Activated CD4-positive, alpha-beta memory T cell treated with anti-CD3 and anti-CD28 coated beads for 36 hours (primary cell): ENCODE measurements around the gene RNF181. TPM values are rescaled to one million over a fixed set of nuclear protein-coding genes. Genes with fewer than 3 reads are reported as not detected.
"Not testable (repeated sequence)": the region's sequence is repeated elsewhere in the genome, so short reads cannot be mapped to it uniquely, and the experiment has no call there.

ENCODE experiments used
- CTCF ChIA-PET: fragments of 350-600 bp; sonication (Branson Sonifier 250); formaldehyde crosslinking; loops from one replicate; lab custom pipeline; 2021; ENCODE audit warnings: antibody characterized with exemption, inconsistent platforms; lab: Charles Lee
- POLR2A ChIA-PET: fragments of 350-600 bp; sonication (Branson Sonifier 250); formaldehyde crosslinking; loops from one replicate; lab custom pipeline; 2021; ENCODE audit warnings: antibody characterized with exemption; lab: Charles Lee
- DNase-seq: peaks from one replicate; pipeline ENCODE4 v3.0.0-alpha.2; 2020
- H3K27ac Mint-ChIP-seq: one replicate; pipeline ENCODE4 v1.8.0; 2021; ENCODE audit warnings: mixed read lengths
- H3K27me3 Mint-ChIP-seq: one replicate; pipeline ENCODE4 v1.8.0; 2021; ENCODE audit warnings: mixed read lengths
- H3K36me3 Mint-ChIP-seq: one replicate; pipeline ENCODE4 v1.8.0; 2021; ENCODE audit warnings: mixed read lengths
- H3K4me1 Mint-ChIP-seq: one replicate; pipeline ENCODE4 v1.8.0; 2021; ENCODE audit warnings: low read depth, mixed read lengths
- H3K4me3 Mint-ChIP-seq: one replicate; pipeline ENCODE4 v1.8.0; 2021; ENCODE audit warnings: mild to moderate bottlenecking, mixed read lengths
- H3K9me3 Mint-ChIP-seq: one replicate; pipeline ENCODE4 v1.8.0; 2021; ENCODE audit warnings: mixed read lengths
- intact Hi-C: fragments of 100-400 bp; cut with micrococcal nuclease; formaldehyde crosslinking; loops from one replicate; pipeline ENCODE4 v1.15.1; 2023
- total RNA-seq, 2 experiments: library from RNA; stranded (reverse); gene quantifications; one replicate each; pipeline ENCODE4 v1.2.3, GENCODE V29; 2021

RNF181 gene
- total RNA-seq, 2 experiments from 2014 or later = 120 to 124 TPM

DNA sequence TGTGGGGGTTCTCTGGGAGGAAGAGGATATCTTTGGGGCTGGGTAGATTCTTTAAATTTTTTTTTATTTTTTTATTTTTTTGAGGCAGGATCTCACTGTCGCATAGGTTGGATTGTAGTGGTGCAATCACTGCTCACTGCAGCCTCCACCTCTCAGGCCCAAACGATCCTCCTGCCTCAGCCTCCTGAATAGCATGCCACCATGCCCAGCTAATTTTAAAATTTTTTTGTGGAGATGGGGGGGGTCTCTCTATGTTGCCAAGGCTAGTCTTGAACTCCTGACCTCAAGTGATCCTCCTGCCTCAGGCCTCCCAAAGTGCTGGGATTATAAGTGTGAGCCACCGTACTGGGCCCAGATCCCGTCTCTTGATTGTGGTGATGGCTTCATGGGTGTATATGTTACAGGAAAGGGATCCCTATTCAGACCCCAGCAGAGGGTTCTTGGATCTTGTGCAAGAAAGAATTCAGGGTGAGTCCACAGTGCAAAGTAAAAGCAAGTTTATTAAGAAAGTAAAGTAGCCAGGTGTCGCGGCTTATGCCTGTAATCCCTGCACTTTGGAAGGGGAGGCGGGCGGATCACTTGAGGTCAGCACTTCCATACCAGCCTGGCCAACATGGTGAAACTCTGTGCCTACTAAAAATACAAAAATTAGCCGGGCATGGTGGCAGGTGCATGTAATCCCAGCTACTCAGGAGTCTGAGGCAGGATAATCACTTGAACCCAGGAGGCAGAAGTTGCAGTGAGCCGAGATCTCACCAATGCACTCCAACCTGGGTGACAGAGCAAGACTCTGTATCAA, 18.4 kb downstream of the RNF181 start:
- H3K27ac Mint-ChIP-seq = peak overlapping the region; percentile 38
- CTCF ChIA-PET = interaction anchor here (1.0 to 10.4 kb wide), 2 partner anchors 23 to 62 kb away, joined by 3 to 82 read pairs; no protein-coding TSS in a partner anchor
- intact Hi-C loops = loop anchor here (2.0 to 10.0 kb wide), 2 partner anchors 29 to 831 kb away; partner anchors contain the start of genes KDM3A and VAMP5
- H3K4me3 Mint-ChIP-seq = peak overlapping the region; percentile 40
- H3K36me3 Mint-ChIP-seq = peaks cover 12% of the 10 kb centered on the region
- H3K4me1 Mint-ChIP-seq = peaks cover 36% of the 10 kb centered on the region
- no peaks in the 10 kb centered on the region for H3K9me3 Mint-ChIP-seq
- H3K27me3 Mint-ChIP-seq = no peaks in the 10 kb centered on the region
- no peak for DNase-seq
- POLR2A ChIA-PET = interaction anchor here (1.0 to 1.2 kb wide), 2 partner anchors 53 to 75 kb away, joined by 3 to 4 read pairs; partner anchors contain the start of gene MAT2A

DNA sequence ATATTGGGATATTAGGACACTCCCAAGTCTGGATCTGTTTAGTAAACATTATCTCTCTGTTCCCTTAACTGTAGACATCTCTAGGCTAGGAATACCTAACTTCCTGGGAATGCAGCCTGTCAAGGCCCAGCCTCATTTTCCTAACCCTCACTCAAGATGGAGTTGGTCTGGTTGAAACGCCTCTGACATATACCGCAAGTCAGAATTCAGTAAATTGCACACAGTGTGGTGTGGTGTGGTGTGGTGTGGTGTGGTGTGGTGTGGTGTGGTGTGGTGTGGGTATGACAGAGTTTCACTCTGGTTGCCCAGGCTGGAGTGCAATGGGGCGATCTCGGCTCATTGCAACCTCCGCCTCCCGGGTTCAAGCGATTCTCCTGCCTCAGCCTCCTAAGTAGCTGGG, 19.2 kb downstream of the RNF181 start:
- intact Hi-C loops = loop anchor here (10.0 kb wide), 1 partner anchor 830 kb away; the partner anchor contains the start of gene KDM3A
- not testable (repeated sequence) for DNase-seq, H3K27me3 Mint-ChIP-seq, H3K9me3 Mint-ChIP-seq, H3K4me3 Mint-ChIP-seq, H3K27ac Mint-ChIP-seq
- H3K36me3 Mint-ChIP-seq = peaks cover 14% of the 10 kb centered on the region
- peaks cover 34% of the 10 kb centered on the region for H3K4me1 Mint-ChIP-seq
- CTCF ChIA-PET = interaction anchor here (10.4 kb wide), 1 partner anchor 22 kb away, joined by 82 read pairs; no protein-coding TSS in a partner anchor
- POLR2A ChIA-PET = interaction anchor here (1.0 kb wide), 1 partner anchor 76 kb away, joined by 3 read pairs; the partner anchor contains the start of gene MAT2A

DNA sequence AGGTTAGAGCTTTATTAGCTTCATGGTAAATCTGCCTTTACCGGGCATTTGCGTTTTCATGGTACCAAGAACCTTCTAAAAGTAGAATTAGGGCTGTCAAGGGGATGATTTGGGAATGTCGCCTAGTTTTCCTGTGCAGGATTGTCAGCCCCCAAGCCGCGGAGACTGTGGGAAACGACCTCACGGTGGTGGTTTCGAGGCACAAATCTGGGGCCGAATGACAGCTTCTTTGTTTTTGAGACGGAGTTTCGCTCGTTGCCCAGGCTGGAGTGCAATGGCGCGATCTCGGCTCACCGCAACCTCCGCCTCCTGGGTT, 19.8 kb downstream of the RNF181 start:
- peak overlapping the region; percentile 96 for H3K4me3 Mint-ChIP-seq
- POLR2A ChIA-PET = interaction anchor here (0.9 to 1.4 kb wide), 5 partner anchors 11 to 261 kb away, joined by 3 to 6 read pairs (median 4); partner anchors contain the start of genes ELMOD3 and RETSAT
- H3K9me3 Mint-ChIP-seq = no peaks in the 10 kb centered on the region
- H3K36me3 Mint-ChIP-seq = peaks cover 11% of the 10 kb centered on the region
- H3K27me3 Mint-ChIP-seq = no peaks in the 10 kb centered on the region
- intact Hi-C loops = loop anchor here (10.0 kb wide), 1 partner anchor 829 kb away; the partner anchor contains the start of gene KDM3A
- CTCF ChIA-PET = interaction anchor here (1.0 to 10.4 kb wide), 2 partner anchors 13 to 21 kb away, joined by 3 to 82 read pairs; no protein-coding TSS in a partner anchor
- peak overlapping the region; percentile 92 for H3K27ac Mint-ChIP-seq
- H3K4me1 Mint-ChIP-seq = peaks cover 30% of the 10 kb centered on the region
- no peak for DNase-seq

DNA sequence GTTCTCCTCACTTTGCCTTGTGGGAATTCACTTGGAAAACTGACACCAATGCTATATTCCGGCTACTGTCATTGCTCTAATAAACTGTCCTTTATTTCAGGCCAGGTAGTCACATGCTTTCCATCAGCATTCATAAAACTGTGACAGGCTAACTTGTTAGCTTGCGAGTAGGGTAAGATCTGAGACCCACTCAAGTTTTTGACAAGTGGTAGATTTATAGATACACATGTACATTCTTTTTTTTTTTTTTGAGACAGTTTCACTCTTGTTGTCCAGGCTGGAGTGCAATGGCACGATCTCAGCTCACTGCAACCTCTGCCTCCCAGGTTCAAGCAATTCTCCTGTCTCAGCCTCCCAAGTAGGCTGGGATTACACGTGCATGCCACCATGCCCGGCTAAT, 22.2 kb downstream of the RNF181 start:
- H3K27me3 Mint-ChIP-seq, H3K9me3 Mint-ChIP-seq, POLR2A ChIA-PET, DNase-seq: not testable (repeated sequence)
- peaks cover 26% of the 10 kb centered on the region for H3K4me1 Mint-ChIP-seq
- peaks cover 16% of the 10 kb centered on the region for H3K36me3 Mint-ChIP-seq
- intact Hi-C loops = loop anchor here (2.0 to 10.0 kb wide), 3 partner anchors 15 to 827 kb away; partner anchors contain the start of genes KDM3A and TMEM150A
- H3K27ac Mint-ChIP-seq = peak overlapping the region; percentile 23
- CTCF ChIA-PET = interaction anchor here (10.4 kb wide), 1 partner anchor 19 kb away, joined by 82 read pairs; no protein-coding TSS in a partner anchor
- H3K4me3 Mint-ChIP-seq = peak overlapping the region; percentile 96

DNA sequence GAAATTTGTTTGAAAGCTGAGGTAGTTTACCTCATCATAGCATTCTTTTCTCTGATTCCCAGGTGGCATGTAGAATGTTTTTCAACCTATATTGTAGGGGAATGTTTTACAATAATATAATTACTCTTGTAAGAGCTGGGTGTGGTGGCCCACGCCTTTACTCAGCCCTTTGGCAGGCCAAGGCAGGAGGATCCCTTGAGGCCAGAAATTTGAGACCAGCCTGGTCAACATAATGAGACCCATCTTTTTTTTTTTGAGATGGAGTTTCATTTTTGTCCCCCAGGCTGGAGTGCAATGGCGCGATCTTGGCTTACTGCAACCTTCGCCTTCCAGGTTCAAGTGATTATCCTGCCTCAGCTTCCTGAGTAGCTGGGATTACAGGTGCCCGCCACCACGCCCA, 24.1 kb downstream of the RNF181 start:
- H3K4me3 Mint-ChIP-seq = no peak overlapping the region
- intact Hi-C loops = loop anchor here (10.0 kb wide), 1 partner anchor 825 kb away; the partner anchor contains the start of gene KDM3A
- no peak for DNase-seq
- ChIA-PET POLR2A (no interaction called here), CTCF (interaction anchor here (0.7 to 10.4 kb wide), 2 partner anchors 17 to 487 kb away, joined by 4 to 82 read pairs; partner anchors contain the start of gene PTCD3)
- H3K27ac Mint-ChIP-seq = no peak overlapping the region
- H3K9me3 Mint-ChIP-seq = no peaks in the 10 kb centered on the region
- peaks cover 31% of the 10 kb centered on the region for H3K36me3 Mint-ChIP-seq
- H3K4me1 Mint-ChIP-seq = peaks cover 23% of the 10 kb centered on the region
- H3K27me3 Mint-ChIP-seq = no peaks in the 10 kb centered on the region

DNA sequence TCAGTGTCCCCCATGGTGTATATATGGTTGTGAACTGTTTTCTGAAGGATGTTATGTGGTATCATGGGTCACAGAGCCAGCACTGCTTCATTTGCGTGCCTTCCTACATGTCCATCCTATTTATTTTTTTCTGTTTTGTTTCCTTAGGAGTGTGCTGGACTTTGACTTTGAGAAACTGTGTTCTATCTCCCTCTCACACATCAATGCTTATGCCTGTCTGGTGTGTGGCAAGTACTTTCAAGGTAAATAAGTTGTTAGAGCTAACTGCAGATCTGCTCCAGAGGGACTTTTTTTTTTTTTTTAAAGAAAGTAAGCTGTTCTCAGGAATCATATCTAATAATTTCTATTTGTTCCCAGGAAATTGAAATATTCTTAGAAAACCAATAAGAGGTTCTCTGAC, 25.8 kb downstream of the RNF181 start:
- Mint-ChIP-seq H3K27ac (no peak overlapping the region), H3K4me1 (peaks cover 19% of the 10 kb centered on the region), H3K9me3 (no peaks in the 10 kb centered on the region), H3K27me3 (no peaks in the 10 kb centered on the region), H3K4me3 (no peak overlapping the region), H3K36me3 (peaks cover 42% of the 10 kb centered on the region)
- ChIA-PET CTCF (interaction anchor here (1.2 to 10.4 kb wide), 3 partner anchors 15 to 43 kb away, joined by 3 to 82 read pairs (median 4); no protein-coding TSS in a partner anchor), POLR2A (interaction anchor here (0.7 kb wide), 1 partner anchor 22 kb away, joined by 3 read pairs; no protein-coding TSS in a partner anchor)
- no peak for DNase-seq
- intact Hi-C loops = no loop called here

DNA sequence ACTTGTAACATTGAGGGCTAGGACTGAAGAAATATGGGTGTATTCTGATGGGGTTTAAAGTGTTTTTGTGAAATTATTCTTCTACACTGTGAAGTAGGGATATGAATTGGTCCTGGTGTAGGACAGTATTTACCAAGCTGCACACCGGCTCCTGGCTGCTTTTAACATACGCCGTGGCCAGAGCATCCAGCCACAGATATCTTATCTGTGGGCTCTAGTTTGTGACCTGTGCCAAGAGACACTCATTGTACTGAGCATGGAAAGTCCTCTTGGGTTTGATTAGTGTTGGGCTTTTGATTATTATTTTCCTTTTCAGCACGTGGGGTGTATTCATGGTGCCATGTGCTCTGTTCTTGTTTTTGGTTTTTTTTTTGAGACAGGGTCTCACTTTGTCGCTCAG, 28.4 kb downstream of the RNF181 start:
- H3K9me3 Mint-ChIP-seq = no peaks in the 10 kb centered on the region
- intact Hi-C loops = no loop called here
- H3K4me1 Mint-ChIP-seq = peaks cover 12% of the 10 kb centered on the region
- no peak overlapping the region for H3K27ac Mint-ChIP-seq
- no peak for DNase-seq
- ChIA-PET POLR2A (no interaction called here), CTCF (interaction anchor here (1.3 kb wide), 1 partner anchor 13 kb away, joined by 8 read pairs; no protein-coding TSS in a partner anchor)
- H3K27me3 Mint-ChIP-seq = no peaks in the 10 kb centered on the region
- H3K4me3 Mint-ChIP-seq = no peak overlapping the region
- H3K36me3 Mint-ChIP-seq = peaks cover 53% of the 10 kb centered on the region

DNA sequence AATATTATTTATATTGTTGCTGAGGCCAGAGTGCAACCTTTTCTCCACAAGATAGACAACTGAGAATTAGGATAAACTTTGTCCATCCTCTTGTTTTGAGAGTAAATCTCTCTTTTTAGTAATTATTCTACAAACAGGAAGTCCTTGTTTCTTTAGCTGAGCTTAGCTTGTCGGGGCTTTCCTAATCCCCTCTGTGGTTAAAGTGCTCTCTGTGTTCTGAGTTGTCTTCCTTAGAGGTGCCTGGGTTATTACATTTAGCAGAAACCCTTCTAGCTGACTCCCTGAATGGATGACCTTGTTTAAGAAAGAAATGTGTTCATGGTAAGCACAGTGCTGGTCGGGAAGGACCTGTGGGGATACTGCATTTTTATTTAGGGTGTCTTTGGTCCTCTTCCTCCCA, 33.1 kb downstream of the RNF181 start:
- Mint-ChIP-seq H3K27me3 (no peaks in the 10 kb centered on the region), H3K9me3 (no peaks in the 10 kb centered on the region), H3K36me3 (peaks cover 53% of the 10 kb centered on the region), H3K4me1 (peaks cover 8% of the 10 kb centered on the region), H3K4me3 (no peak overlapping the region), H3K27ac (peak overlapping the region; percentile 54)
- ChIA-PET POLR2A (interaction anchor here (1.0 to 1.3 kb wide), 2 partner anchors 13 to 17 kb away, joined by 3 to 4 read pairs; partner anchors contain the start of genes C2orf68 and USP39), CTCF (interaction anchor here (1.1 to 2.9 kb wide), 2 partner anchors 9 to 13 kb away, joined by 3 to 27 read pairs; partner anchors contain the start of gene USP39)
- intact Hi-C loops = no loop called here
- DNase-seq = no peak

DNA sequence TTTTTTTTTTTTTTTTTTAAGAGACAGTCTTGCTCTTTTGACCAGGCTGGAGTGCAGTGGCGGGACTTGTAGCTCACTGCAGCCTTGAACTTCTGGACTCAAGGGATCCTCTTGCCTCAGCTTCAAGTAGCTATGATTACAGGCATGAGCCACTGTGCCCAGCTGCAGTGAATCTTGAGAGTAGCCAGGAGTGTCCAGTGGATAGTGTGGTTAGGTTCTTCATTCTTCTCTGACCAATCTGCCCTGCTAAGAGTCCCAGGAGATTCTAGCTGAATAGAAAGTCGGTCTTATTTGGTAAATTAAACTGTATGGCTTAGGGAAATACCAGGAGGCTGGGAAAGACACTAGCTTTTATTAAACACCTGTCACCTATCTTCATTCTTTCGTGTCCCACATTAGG, 35.8 kb downstream of the RNF181 start:
- H3K27ac Mint-ChIP-seq = no peak overlapping the region

DNA sequence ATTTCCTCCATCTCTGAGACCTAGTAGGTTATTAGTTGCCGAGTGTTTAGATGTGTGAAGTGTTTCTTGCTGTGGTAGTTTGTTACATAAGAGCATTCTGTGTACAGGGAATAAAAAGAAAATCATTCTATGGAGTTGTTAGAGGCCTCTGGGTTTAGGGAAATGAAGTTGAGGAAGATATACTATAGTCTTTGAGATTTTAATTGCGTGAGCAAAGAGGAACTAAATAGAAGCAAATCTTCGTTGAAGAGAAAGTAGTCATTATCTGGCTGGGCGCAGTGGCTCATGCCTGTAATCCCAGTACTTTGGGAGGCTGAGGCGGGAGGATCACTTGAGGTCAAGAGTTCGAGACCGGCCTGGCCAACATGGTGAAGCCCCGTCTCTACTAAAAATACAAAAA, 39.5 kb downstream of the RNF181 start:
- peaks cover 5% of the 10 kb centered on the region for H3K4me1 Mint-ChIP-seq
- ChIA-PET CTCF (interaction anchor here (0.9 to 3.7 kb wide), 4 partner anchors 9 to 57 kb away, joined by 3 to 82 read pairs (median 14); partner anchors contain the start of gene USP39), POLR2A (no interaction called here)
- no peak overlapping the region for H3K4me3 Mint-ChIP-seq
- H3K36me3 Mint-ChIP-seq = peaks cover 51% of the 10 kb centered on the region
- no peak for DNase-seq
- H3K27me3 Mint-ChIP-seq = no peaks in the 10 kb centered on the region
- H3K27ac Mint-ChIP-seq = no peak overlapping the region
- intact Hi-C loops = no loop called here
- no peaks in the 10 kb centered on the region for H3K9me3 Mint-ChIP-seq

More for the DNA sequence above, 35.8 kb downstream of the RNF181 start:
- H3K36me3 Mint-ChIP-seq = peaks cover 46% of the 10 kb centered on the region
- H3K4me3 Mint-ChIP-seq = no peak overlapping the region
- CTCF ChIA-PET = interaction anchor here (1.7 kb wide), 1 partner anchor 48 kb away, joined by 5 read pairs; no protein-coding TSS in a partner anchor
- POLR2A ChIA-PET = no interaction called here
- intact Hi-C loops = no loop called here
- H3K27me3 Mint-ChIP-seq = no peaks in the 10 kb centered on the region
- no peak for DNase-seq
- peaks cover 8% of the 10 kb centered on the region for H3K4me1 Mint-ChIP-seq
- no peaks in the 10 kb centered on the region for H3K9me3 Mint-ChIP-seq

DNA sequence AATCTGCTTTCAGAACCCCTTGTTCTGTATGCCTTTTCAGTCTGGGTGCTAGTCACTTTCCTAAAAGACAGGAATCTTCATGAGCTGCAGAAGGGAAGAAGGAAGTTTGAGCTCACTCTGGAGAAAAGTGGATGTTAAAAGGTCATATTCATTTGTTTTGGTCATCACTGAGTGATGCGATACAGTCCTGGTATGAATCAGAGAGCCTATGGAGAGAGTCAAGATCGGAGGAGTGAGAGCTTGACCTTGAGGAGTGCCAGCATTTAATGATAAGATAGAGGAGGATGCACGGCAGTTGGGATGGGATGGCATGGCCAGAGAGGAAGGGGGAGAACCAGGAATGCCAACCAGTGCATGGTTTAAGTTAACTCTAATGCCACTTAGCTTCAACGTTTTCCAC, 40.1 kb downstream of the RNF181 start:
- intact Hi-C loops = no loop called here
- Mint-ChIP-seq H3K4me3 (no peak overlapping the region), H3K27me3 (no peaks in the 10 kb centered on the region), H3K36me3 (peaks cover 51% of the 10 kb centered on the region), H3K4me1 (peaks cover 5% of the 10 kb centered on the region), H3K9me3 (no peaks in the 10 kb centered on the region), H3K27ac (no peak overlapping the region)
- ChIA-PET CTCF (interaction anchor here (1.0 to 3.7 kb wide), 7 partner anchors 9 to 216 kb away, joined by 4 to 82 read pairs (median 25); partner anchors contain the start of genes SH2D6 and USP39), POLR2A (interaction anchor here (0.7 to 0.8 kb wide), 2 partner anchors 20 kb away, joined by 3 to 7 read pairs; partner anchors contain the start of gene USP39)
- DNase-seq = no peak
